ENCODE data around the gene ULK4.

Gene ULK4

GRCh38 chr3:41519746-41520145 lies 442.2 kb downstream of the ULK4 start:
- no peak for TF ChIP-seq EZH2phosphoT487 (IDR thresholded peaks at IDR 0.05; ENCODE audit: borderline replicate concordance)
- no peak for TF ChIP-seq CTCF (conservative IDR thresholded peaks at IDR 0.05; ENCODE audit: low read length)
- Histone ChIP-seq H4K20me1 (ENCODE audit: insufficient read depth, low read length, poor library complexity, severe bottlenecking) (no peaks in the 10 kb centered on the region), H3K4me2 (ENCODE audit: low read depth, low read length, poor library complexity, severe bottlenecking) (no peak overlapping the region), H2AFZ (ENCODE audit: low read length) (no peak overlapping the region), H3K9ac (ENCODE audit: low read depth, low read length, poor library complexity, severe bottlenecking) (no peak overlapping the region), H3K36me3 (ENCODE audit: insufficient read depth, low read length) (no peaks in the 10 kb centered on the region), H3K27me3 (ENCODE audit: insufficient read depth, low read length, poor library complexity, severe bottlenecking) (no peaks in the 10 kb centered on the region), H3K4me3 (ENCODE audit: low read length, poor library complexity, severe bottlenecking) (no peak overlapping the region), H3K9me3 (ENCODE audit: insufficient read depth, low read depth, low read length) (no peaks in the 10 kb centered on the region), H3K9me2 (replicated peaks; ENCODE audit: low read depth, low read length) (no peaks in the 10 kb centered on the region), H3F3A (ENCODE audit: low read depth) (no peaks in the 10 kb centered on the region), H3K79me2 (ENCODE audit: insufficient read depth, low read length) (no peaks in the 10 kb centered on the region), H3K4me1 (ENCODE audit: insufficient read depth, low read length, poor library complexity, severe bottlenecking) (no peaks in the 10 kb centered on the region)

- TF ChIP-seq CTCF (conservative IDR thresholded peaks at IDR 0.05; ENCODE audit: low read length): no peak
- no peak for TF ChIP-seq EZH2phosphoT487 (IDR thresholded peaks at IDR 0.05; ENCODE audit: borderline replicate concordance)
- Histone ChIP-seq H3K9ac (ENCODE audit: low read depth, low read length, poor library complexity, severe bottlenecking) (no peak overlapping the region), H3K4me3 (ENCODE audit: low read length, poor library complexity, severe bottlenecking) (no peak overlapping the region), H3K79me2 (ENCODE audit: insufficient read depth, low read length) (no peaks in the 10 kb centered on the region), H3K9me2 (replicated peaks; ENCODE audit: low read depth, low read length) (no peaks in the 10 kb centered on the region), H3K9me3 (ENCODE audit: insufficient read depth, low read depth, low read length) (no peaks in the 10 kb centered on the region), H3K36me3 (ENCODE audit: insufficient read depth, low read length) (no peaks in the 10 kb centered on the region), H2AFZ (ENCODE audit: low read length) (no peak overlapping the region), H3F3A (ENCODE audit: low read depth) (no peaks in the 10 kb centered on the region), H3K4me2 (ENCODE audit: low read depth, low read length, poor library complexity, severe bottlenecking) (no peak overlapping the region), H4K20me1 (ENCODE audit: insufficient read depth, low read length, poor library complexity, severe bottlenecking) (no peaks in the 10 kb centered on the region), H3K4me1 (ENCODE audit: insufficient read depth, low read length, poor library complexity, severe bottlenecking) (no peaks in the 10 kb centered on the region), H3K27me3 (ENCODE audit: insufficient read depth, low read length, poor library complexity, severe bottlenecking) (no peaks in the 10 kb centered on the region)
Observed at GRCh38 chr3:41518626-41519025, 443.3 kb downstream of the ULK4 start.

GRCh38 chr3:41508063-41508696 lies 453.7 kb downstream of the ULK4 start:
- Histone ChIP-seq H3K9me3 (ENCODE audit: insufficient read depth, low read depth, low read length) (no peaks in the 10 kb centered on the region), H3K4me2 (ENCODE audit: low read depth, low read length, poor library complexity, severe bottlenecking) (no peak overlapping the region), H3K9ac (ENCODE audit: low read depth, low read length, poor library complexity, severe bottlenecking) (no peak overlapping the region), H3K4me3 (ENCODE audit: low read length, poor library complexity, severe bottlenecking) (no peak overlapping the region), H3K9me2 (replicated peaks; ENCODE audit: low read depth, low read length) (no peaks in the 10 kb centered on the region), H2AFZ (ENCODE audit: low read length) (no peak overlapping the region), H3K4me1 (ENCODE audit: insufficient read depth, low read length, poor library complexity, severe bottlenecking) (peaks cover 4% of the 10 kb centered on the region), H3F3A (ENCODE audit: low read depth) (no peaks in the 10 kb centered on the region), H4K20me1 (ENCODE audit: insufficient read depth, low read length, poor library complexity, severe bottlenecking) (no peaks in the 10 kb centered on the region), H3K27me3 (ENCODE audit: insufficient read depth, low read length, poor library complexity, severe bottlenecking) (no peaks in the 10 kb centered on the region), H3K36me3 (ENCODE audit: insufficient read depth, low read length) (no peaks in the 10 kb centered on the region), H3K79me2 (ENCODE audit: insufficient read depth, low read length) (no peaks in the 10 kb centered on the region)
- TF ChIP-seq CTCF (conservative IDR thresholded peaks at IDR 0.05; ENCODE audit: low read length): peak; percentile 49
- TF ChIP-seq EZH2phosphoT487 (IDR thresholded peaks at IDR 0.05; ENCODE audit: borderline replicate concordance): no peak
